Astrocyte of the cerebellum (primary cell): ENCODE results near the gene DAB2IP.

Experiments
- DNase-seq: peaks from one replicate; pipeline ENCODE4 v3.0.0-alpha.2; 2011; ENCODE audit warnings: low read depth
- H3K4me3 ChIP-seq: 2 replicates; pipeline ENCODE4 v1.5.1; 2011; ENCODE audit warnings: mild to moderate bottlenecking, low read depth, low read length, moderate library complexity
- CTCF ChIP-seq: IDR thresholded peaks from 2 replicates; pipeline ENCODE4 v1.5.1; 2012; ENCODE audit warnings: low read length, low read depth, moderate library complexity, mild to moderate bottlenecking; ENCODE audit errors: missing control alignments
- in situ Hi-C: cut with HindIII; loops from 2 replicates; pipeline ENCODE4 v1.10.0; 2017; ENCODE audit warnings: low sequenced_read_pairs

DAB2IP gene

GRCh38 chr9:121771851-121772599, 120.6 kb downstream of the DAB2IP start:
- H3K4me3 ChIP-seq, result no peak overlapping the region
- TF ChIP-seq CTCF, result no peak
- in situ Hi-C loops, result no loop called here
- no peak for DNase-seq

GRCh38 chr9:121772600-121773285, 121.3 kb downstream of the DAB2IP start:
- no peak overlapping the region for H3K4me3 ChIP-seq
- no peak for DNase-seq
- TF ChIP-seq CTCF, result no peak
- in situ Hi-C loops, result no loop called here

DNA sequence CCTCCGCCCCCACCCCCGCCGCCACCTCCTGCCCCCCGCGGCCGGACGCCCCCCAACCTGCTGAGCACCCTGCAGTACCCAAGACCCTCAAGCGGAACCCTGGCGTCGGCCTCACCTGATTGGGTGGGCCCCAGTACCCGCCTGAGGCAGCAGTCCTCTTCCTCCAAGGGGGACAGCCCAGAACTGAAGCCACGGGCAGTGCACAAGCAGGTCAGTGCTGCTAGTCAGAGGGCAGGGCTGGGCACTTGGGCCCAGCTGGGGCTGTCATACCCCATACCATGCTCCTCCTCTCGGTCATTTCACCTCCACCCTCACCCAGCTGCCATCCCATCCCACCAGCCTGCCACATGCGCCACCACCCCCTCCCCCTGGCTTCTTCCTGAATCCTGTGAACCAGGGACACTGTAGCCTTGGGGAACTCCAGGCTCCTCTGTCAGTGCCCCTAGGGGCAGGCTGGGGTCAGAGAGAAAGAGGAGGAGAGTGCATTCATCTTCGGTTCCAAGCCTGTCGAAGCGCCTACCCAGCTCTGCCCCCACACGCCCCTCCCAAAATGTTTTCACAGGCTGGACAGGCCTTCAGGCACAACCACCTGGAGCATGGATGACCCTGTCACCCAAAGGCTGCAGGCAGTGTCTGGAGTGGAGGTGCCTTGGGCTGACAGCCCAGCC, 122.0 kb downstream of the DAB2IP start:
- no peak overlapping the region for H3K4me3 ChIP-seq
- in situ Hi-C loops, result no loop called here
- DNase-seq, result no peak
- TF ChIP-seq CTCF, result no peak

DNA sequence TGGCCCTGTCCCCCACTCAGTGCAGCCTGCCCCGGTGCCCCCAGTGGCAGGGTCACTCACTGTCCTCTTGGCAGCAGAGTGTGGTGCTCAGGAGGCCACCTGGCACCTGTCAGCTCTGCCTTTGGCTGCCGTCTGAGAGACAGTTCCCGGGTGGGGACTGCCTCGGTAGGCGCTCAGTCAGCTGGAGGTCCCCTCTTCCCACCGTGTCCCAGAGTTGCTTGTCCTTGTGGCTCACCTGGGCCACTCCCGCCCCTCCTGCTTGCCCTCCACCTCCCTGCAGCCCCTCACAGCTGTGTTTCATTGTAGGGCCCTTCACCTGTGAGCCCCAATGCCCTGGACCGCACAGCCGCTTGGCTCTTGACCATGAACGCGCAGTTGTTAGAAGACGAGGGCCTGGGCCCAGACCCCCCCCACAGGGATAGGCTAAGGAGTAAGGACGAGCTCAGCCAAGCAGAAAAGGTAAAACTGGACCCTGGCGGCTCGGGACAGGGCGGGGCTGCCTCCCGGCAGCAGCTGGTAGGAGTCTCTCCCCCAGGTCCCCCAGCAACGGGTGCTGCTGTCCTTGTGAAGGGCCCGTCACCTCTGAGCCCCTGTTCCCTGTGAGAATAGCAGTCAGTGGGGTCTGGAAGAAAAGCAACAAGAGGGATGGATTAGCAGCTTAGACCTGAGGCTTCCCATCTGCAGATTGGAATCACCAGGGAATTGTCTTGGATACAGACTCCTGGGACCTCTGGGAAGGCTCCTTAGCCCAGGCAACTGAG, 122.7 kb downstream of the DAB2IP start:
- in situ Hi-C loops, result no loop called here
- TF ChIP-seq CTCF, result no peak
- no peak for DNase-seq
- no peak overlapping the region for H3K4me3 ChIP-seq

DNA sequence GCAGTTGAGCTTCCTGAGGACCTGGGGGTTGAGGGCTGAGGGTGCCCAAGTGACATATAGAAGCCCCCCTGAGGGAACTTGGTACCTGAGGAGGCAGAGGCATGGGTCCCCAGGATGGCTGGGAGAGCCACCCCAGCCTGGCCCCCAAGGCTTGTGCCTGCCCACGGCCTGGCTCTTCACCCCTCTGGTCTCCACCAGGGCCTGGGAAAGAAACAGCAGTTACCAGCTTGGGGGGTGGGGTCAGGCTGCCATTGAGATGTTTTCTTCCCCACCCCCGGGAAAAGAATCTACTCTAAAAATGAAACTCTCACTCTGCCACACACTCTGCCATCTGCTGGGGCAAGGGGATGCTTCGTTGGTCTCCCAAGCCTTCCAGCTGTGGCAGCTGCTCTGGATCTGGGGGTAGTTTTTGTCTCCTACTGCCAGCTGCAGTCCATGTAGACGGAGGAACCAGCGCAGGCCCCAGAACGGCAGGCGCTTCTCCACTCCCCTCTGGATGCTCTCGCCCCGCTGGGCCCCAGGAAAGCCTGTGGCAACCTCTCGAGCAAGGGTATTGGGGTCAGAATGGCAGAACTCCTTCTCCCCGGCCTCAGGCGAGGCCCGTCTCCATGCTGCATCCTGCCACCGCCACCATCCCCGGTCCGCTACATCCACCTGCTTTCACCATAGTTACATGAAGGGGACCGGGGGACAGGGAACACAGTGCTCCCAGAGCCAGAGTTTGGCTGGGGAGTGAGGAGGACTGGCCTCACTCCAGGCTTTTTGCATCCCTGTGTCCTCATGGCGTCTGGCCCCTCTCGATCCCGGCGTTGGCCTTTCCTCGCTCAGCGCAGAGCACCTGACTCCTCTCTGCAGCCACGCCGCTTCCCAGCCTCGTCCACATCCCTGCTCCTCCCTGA, 123.5 kb downstream of the DAB2IP start:
- H3K4me3 ChIP-seq, result no peak overlapping the region
- in situ Hi-C loops, result no loop called here
- DNase-seq, result no peak
- TF ChIP-seq CTCF, result no peak
